LNCaP clone FGC (cell line): ENCODE results near the gene HSFX3.
"Not testable (repeated sequence)": the region's sequence is repeated elsewhere in the genome, so short reads cannot be mapped to it uniquely, and the experiment has no call there.

Experiments
- DNase-seq: peaks from one replicate; pipeline ENCODE4 v3.0.0-alpha.2; 2011; ENCODE audit warnings: low read depth
- H3K4me3 ChIP-seq: 2 replicates; pipeline ENCODE4 v1.5.1; 2011; ENCODE audit warnings: mild to moderate bottlenecking, low read depth, low read length, control low read depth
- CTCF ChIP-seq: IDR thresholded peaks from 2 replicates; pipeline ENCODE4 v1.5.1; 2012; ENCODE audit warnings: mild to moderate bottlenecking; ENCODE audit not compliant: control insufficient read depth, insufficient read depth; ENCODE audit errors: extremely low read depth

Gene HSFX3

GRCh38 chrX:149569770-149570169, 20.0 kb upstream of the HSFX3 start:
- no peak for TF ChIP-seq CTCF
- H3K4me3 ChIP-seq, result no peak overlapping the region
- no peak for DNase-seq

DNA sequence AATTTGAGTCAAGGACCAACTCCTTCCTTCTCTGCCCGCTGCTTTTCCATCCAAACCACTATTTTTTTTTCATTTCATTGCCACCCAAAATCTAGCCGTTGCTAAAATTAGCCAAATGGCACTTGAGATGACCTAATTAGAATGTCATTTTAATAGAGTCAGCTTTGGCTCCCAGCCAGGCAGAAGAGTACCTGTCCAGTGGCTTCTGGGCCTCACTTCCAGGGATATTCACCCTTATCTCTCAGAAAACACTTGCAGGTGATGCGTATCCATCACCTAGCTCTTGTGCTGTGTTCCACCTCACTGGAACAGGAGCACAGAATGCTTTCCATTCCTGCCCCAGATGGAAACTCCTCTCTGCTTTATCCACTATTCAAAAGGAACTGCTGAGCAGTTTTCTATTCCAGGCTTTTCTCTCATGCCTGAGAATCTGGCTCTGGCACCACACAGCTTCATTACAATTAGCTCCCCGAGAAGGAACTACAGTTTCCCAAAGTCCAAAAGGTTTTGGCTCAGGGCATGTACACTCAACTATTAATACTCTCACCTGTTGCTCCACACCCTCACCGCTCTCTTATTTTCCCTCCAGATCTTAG, 19.1 kb upstream of the HSFX3 start:
- no peak for DNase-seq
- no peak for TF ChIP-seq CTCF
- no peak overlapping the region for H3K4me3 ChIP-seq

- H3K4me3 ChIP-seq, result no peak overlapping the region
- no peak for TF ChIP-seq CTCF
- no peak for DNase-seq
Observed at GRCh38 chrX:149567621-149568417, 18.1 kb upstream of the HSFX3 start.

DNA sequence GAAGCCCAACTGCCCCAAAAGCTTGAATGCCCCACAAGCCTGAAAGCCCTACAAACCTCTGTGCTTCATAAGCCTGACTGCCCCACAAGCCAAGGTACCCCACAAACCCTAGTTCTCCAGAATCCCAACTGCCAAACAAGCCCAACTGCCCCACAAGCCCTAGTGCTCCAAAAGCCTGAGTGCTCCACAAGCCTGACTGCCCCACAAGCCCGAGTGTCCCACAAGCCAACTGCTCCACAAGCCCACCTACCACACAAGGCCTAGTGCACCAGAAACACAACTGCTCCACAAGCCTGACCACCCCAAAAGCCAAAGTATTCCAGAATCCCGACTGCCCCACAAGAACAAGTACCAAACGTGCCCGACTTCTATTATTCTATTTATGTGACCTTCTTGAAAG, 13.6 kb upstream of the HSFX3 start:
- no peak for TF ChIP-seq CTCF
- no peak for DNase-seq
- H3K4me3 ChIP-seq, result no peak overlapping the region

DNA sequence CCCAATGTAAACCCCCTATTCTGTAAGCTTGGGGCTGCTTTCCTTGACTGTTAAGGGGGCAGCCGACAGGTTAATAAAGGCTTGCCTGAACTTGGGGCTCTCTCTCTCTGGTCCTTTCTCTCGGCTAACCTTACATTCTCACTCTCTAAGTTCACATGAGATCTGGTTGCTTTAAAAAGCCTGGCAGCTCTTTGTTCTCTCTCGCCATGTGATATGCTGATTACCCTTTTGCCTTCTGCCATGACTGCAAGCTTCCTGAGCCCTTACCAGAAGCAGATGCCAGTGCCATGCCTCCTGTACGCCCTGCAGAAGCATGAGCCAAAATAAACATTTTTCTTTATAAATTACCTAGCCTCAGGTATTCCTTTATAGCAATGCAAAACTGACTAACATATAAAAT, 5.5 kb upstream of the HSFX3 start:
- DNase-seq, H3K4me3 ChIP-seq: not testable (repeated sequence)

- not testable (repeated sequence) for DNase-seq, H3K4me3 ChIP-seq
Observed at GRCh38 chrX:149551939-149552248, 2.2 kb upstream of the HSFX3 start.

DNA sequence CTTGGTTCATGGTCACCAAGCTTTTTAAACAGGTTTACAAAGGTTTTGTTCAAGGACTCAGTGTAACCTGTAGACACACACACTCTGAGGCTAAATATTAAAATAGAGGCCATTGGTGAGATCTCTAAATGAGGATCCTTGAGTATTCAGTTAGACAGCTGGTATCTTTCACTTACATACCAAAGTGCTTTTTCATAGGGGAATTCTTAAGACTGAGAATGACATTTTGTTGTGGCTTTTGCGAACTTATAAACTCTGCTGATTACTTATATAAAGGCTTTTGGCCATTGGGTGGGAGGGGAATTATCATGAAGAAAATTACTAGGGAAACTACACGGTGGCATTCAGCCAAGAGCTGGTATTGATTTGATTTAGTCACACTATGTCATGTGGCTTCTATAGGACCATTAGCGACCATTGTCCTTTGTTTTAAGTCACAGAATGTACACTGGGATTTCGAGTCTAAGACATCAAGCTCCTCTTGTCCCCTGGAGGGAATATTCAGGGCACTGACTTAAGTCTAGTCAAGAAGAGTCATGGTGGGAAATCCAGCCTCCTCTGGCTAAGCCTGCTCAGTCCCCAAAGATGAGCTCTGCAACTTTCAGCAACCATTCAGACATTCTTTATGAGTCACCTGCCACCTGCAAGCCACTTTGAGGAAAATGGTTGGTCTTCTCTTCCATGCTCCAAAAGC, 1.7 kb upstream of the HSFX3 start:
- not testable (repeated sequence) for DNase-seq, H3K4me3 ChIP-seq

DNA sequence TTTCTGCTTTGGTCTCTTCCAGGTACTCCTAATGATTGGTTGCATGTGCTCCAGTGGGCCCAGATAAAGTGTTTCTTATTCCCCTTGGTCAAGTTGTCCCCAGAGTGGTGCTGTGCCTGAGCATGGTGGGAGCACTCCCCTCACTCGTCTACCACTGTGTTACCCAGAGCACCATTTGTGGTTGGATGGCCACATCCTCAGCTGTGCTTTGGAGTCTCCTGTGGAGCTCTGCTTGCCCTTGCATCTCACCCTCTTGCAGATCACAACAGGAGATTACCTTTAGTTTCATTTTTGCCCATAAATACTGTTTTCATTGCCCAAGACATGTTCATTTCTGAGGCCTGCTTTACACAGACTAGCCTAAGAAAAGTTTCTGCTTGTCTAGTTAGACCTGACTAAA, 730 bp upstream of the HSFX3 start:
- not testable (repeated sequence) for H3K4me3 ChIP-seq, DNase-seq

DNA sequence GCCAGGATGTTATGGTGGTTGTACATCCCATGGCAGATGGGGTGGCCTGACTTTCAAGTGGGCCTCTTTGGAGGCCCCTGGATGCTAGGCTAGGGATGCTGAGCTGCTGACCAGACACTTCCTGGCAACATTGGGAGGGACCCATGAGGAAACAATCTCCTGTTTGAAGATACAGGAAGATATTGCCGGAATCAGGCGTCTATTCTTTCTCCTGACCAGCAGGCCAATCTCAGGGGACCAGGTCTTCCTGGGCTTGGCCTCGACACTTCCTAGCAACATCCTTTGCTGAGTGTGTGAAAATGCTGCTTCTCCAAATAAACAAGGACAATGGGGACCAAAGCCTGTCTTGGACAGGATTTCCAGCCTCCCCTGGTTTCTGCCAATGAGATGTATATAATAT, 1.9 kb downstream of the HSFX3 start:
- not testable (repeated sequence) for H3K4me3 ChIP-seq, DNase-seq

DNA sequence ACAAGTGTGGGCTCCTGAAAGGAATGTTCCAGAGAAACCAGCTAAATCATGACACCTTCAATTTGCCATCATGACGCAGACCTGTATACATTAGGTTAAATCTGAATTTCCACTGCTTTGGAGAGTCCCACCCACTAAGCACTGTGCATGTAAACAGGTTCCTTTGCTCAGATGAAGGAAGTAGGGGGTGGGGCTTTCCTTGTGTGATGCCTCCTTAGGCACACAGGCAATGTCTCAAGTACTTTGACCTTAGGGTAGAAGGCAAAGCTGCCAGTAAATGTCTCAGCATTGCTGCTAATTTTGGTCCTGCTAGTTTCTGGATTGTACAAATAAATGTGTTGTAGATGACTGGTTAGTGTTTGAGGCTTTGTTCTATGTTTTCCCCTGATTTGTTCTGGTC, 2.8 kb downstream of the HSFX3 start:
- DNase-seq, H3K4me3 ChIP-seq: not testable (repeated sequence)

DNA sequence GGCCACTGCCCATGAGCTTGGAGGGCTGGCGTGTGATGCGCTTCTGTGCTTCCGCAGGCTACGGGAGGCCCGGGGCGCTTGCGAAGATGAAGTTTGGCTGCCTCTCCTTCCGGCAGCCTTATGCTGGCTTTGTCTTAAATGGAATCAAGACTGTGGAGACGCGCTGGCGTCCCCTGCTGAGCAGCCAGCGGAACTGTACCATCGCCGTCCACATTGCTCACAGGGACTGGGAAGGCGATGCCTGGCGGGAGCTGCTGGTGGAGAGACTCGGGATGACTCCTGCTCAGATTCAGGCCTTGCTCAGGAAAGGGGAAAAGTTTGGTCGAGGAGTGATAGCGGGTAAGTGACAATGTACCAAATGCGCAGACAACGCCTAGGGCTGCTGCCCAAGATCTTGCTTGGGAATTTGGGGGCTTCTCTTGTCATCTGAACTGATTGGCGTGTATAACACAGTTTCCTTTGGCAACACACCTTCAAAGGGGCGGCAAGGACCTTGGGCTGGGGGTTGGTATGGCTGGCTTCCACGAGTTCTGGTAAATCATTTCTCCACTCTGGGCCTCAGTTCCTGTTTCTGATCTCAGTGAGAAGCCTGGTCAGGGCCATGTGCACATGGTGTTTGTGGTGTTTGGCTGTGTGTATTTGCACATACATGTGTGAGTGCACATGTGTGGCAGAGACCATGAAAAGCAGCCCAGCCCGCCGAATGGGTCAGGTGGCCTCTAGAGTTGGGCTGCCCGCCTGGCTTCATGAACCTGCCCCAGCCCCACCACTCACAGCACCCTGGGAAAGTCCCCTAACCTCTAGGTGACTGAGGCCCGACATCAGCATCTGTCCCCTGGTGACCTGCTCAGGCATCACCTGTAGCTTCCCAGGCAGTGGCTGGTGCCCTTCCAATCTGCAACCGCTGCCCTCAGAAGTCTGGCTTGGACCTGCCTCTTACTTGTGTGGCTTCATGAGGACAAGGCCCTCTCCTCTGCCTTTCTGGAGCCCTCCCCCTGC, 3.9 kb downstream of the HSFX3 start:
- not testable (repeated sequence) for H3K4me3 ChIP-seq, DNase-seq
